Breast epithelium (tissue), 4 donors: Measurements from ENCODE around the gene ASPHD1. TPM values are rescaled to one million over a fixed set of nuclear protein-coding genes. Genes with fewer than 3 reads are reported as not detected.

ENCODE experiments used
- DNase-seq, 2 donors: peaks; one replicate each; pipeline ENCODE4 v3.0.0-alpha.2; 2019; ENCODE audit warnings: low spot score in 2 of 2
- H3K27ac ChIP-seq, 2 donors: fragments of 200-600 bp; sonication (generic) in 1 of 2; one replicate each; pipeline ENCODE4 v1.5.1; 2016 to 2019; ENCODE audit warnings: mild to moderate bottlenecking in 1 of 2
- H3K27me3 ChIP-seq, 2 donors: fragments of 200-600 bp; sonication (generic) in 1 of 2; one replicate each; pipeline versions ENCODE4 v1.5.1 to v1.6.0; 2017 to 2019; ENCODE audit warnings: control low read depth in 1 of 2, mild to moderate bottlenecking in 1 of 2
- H3K36me3 ChIP-seq: fragments of 200-600 bp; one replicate; pipeline ENCODE4 v1.5.1; 2019
- H3K4me1 ChIP-seq, 2 donors: fragments of 200-600 bp; sonication (generic); one replicate each; pipeline ENCODE4 v1.5.1; 2016 to 2019; ENCODE audit warnings: control low read depth in 1 of 2
- H3K4me3 ChIP-seq, 3 donors: fragments of 200-600 bp; sonication (generic); 1 replicate in 2 of 3; 2 replicates in 1 of 3; pipeline ENCODE4 v1.5.1; 2016 to 2019; ENCODE audit warnings: mild to moderate bottlenecking in 3 of 3, moderate library complexity in 2 of 3
- H3K9me3 ChIP-seq, 2 donors: fragments of 200-600 bp; sonication (generic) in 1 of 2; one replicate each; pipeline ENCODE4 v1.5.1; 2016 to 2019; ENCODE audit warnings: control low read depth in 1 of 2
- POLR2A ChIP-seq: fragments of 450-650 bp; IDR thresholded peaks from one replicate; pipeline ENCODE4 v1.6.1; 2016; ENCODE audit warnings: antibody characterized with exemption, mild to moderate bottlenecking, moderate library complexity
- POLR2AphosphoS5 ChIP-seq, 3 donors: sonication (generic); formaldehyde crosslinking; IDR thresholded peaks; one replicate each; pipeline ENCODE4 v1.6.1; 2017; ENCODE audit warnings: antibody characterized with exemption in 3 of 3
- intact Hi-C: fragments of 100-400 bp; cut with DNase I; formaldehyde crosslinking; loops from one replicate; pipeline ENCODE4 v1.15.1; 2023; ENCODE audit warnings: low total_unique reads
- total RNA-seq, 3 donors: library from RNA; depleted of rRNA; stranded (reverse); fragments of >200 nt; gene quantifications; one replicate each; pipeline ENCODE4 v1.1.0, GENCODE V29; 2016
- TF ChIP-seq, protein P1 (sequence below), 3 donors: fragments of 450-650 bp; IDR thresholded peaks; one replicate each; pipeline ENCODE4 v1.5.1; 2016 to 2017; ENCODE audit warnings: antibody characterized with exemption in 3 of 3, mild to moderate bottlenecking in 3 of 3, moderate library complexity in 3 of 3

Gene ASPHD1
- total RNA-seq, 3 donors from 2014 or later, result 1.3 to 2.5 TPM; not detected in 1

- intact Hi-C loops, result no loop called here
- Histone ChIP-seq H3K27ac (no peak overlapping the region), H3K27me3 (no peaks in the 10 kb centered on the region), H3K4me3 (no peak overlapping the region), H3K36me3 (no peaks in the 10 kb centered on the region), H3K4me1 (no peaks in the 10 kb centered on the region), H3K9me3 (no peaks in the 10 kb centered on the region)
- no peak for TF ChIP-seq POLR2AphosphoS5 (IDR thresholded peaks at IDR 0.05)
- no peak for TF ChIP-seq POLR2A
- TF ChIP-seq, protein P1, sequence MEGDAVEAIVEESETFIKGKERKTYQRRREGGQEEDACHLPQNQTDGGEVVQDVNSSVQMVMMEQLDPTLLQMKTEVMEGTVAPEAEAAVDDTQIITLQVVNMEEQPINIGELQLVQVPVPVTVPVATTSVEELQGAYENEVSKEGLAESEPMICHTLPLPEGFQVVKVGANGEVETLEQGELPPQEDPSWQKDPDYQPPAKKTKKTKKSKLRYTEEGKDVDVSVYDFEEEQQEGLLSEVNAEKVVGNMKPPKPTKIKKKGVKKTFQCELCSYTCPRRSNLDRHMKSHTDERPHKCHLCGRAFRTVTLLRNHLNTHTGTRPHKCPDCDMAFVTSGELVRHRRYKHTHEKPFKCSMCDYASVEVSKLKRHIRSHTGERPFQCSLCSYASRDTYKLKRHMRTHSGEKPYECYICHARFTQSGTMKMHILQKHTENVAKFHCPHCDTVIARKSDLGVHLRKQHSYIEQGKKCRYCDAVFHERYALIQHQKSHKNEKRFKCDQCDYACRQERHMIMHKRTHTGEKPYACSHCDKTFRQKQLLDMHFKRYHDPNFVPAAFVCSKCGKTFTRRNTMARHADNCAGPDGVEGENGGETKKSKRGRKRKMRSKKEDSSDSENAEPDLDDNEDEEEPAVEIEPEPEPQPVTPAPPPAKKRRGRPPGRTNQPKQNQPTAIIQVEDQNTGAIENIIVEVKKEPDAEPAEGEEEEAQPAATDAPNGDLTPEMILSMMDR (IDR thresholded peaks at IDR 0.05), result no peak
- DNase-seq, result no peak
These were observed 10.8 kb downstream of the ASPHD1 start for GRCh38 chr16:29910819-29911675.

DNA sequence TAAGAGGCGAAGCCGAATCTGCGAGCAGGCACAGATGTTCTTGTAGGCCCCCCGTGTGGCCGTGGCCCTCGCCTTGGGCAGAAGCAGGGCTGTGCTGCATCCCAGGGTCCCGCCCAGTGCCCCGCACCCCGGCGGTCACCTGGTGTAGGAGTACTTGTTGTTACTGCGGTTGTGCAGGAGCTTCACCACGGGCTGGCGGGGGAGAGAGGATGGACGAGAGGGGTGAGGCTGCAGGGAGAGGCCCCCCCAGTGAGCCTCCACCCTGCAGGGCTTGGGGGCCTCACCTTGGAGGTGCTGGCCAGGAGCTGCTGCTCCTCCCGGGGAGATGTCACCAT is 11.4 kb downstream of the ASPHD1 start:
- H3K4me3 ChIP-seq, result no peak overlapping the region
- H3K9me3 ChIP-seq, result no peaks in the 10 kb centered on the region
- DNase-seq, result no peak
- H3K4me1 ChIP-seq, result no peaks in the 10 kb centered on the region
- no peak for TF ChIP-seq POLR2AphosphoS5 (IDR thresholded peaks at IDR 0.05)
- H3K36me3 ChIP-seq, result no peaks in the 10 kb centered on the region
- intact Hi-C loops, result no loop called here
- H3K27me3 ChIP-seq, result no peaks in the 10 kb centered on the region
- no peak overlapping the region for H3K27ac ChIP-seq

GRCh38 chr16:29912087-29912486 is 11.8 kb downstream of the ASPHD1 start:
- H3K9me3 ChIP-seq, result no peaks in the 10 kb centered on the region
- no peaks in the 10 kb centered on the region for H3K36me3 ChIP-seq
- no peaks in the 10 kb centered on the region for H3K4me1 ChIP-seq
- intact Hi-C loops, result no loop called here
- DNase-seq, result no peak
- no peak overlapping the region for H3K27ac ChIP-seq
- H3K27me3 ChIP-seq, result no peaks in the 10 kb centered on the region
- TF ChIP-seq POLR2AphosphoS5 (IDR thresholded peaks at IDR 0.05) (no peak), POLR2A (no peak)
- TF ChIP-seq, protein P1 (IDR thresholded peaks at IDR 0.05), result no peak
- H3K4me3 ChIP-seq, result no peak overlapping the region

DNA sequence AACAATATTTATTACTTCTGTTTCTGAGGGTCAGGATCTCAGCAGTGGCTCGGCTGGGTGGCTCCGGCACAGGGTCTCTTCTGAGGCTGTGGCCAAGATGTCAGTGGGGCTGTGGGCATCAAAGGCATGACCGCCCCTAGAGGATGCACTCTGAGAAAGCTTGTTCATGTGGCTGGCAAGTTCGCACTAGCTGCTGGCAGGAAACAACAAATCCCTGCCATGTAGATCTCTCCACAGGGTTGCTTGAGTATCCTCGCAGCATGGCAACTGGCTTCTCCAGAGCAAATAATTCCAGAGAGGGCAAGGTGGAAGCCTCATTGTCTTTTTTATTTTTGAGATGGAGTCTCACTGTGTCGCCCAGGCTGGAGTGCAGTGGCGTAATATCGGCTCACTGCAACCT is 13.2 kb downstream of the ASPHD1 start:
- intact Hi-C loops, result no loop called here
- Histone ChIP-seq H3K4me3 (no peak overlapping the region), H3K4me1 (no peaks in the 10 kb centered on the region), H3K27ac (no peak overlapping the region), H3K27me3 (no peaks in the 10 kb centered on the region), H3K36me3 (no peaks in the 10 kb centered on the region), H3K9me3 (no peaks in the 10 kb centered on the region)
- no peak for DNase-seq
- TF ChIP-seq POLR2A (no peak), POLR2AphosphoS5 (IDR thresholded peaks at IDR 0.05) (no peak)
- TF ChIP-seq, protein P1 (IDR thresholded peaks at IDR 0.05), result no peak

DNA sequence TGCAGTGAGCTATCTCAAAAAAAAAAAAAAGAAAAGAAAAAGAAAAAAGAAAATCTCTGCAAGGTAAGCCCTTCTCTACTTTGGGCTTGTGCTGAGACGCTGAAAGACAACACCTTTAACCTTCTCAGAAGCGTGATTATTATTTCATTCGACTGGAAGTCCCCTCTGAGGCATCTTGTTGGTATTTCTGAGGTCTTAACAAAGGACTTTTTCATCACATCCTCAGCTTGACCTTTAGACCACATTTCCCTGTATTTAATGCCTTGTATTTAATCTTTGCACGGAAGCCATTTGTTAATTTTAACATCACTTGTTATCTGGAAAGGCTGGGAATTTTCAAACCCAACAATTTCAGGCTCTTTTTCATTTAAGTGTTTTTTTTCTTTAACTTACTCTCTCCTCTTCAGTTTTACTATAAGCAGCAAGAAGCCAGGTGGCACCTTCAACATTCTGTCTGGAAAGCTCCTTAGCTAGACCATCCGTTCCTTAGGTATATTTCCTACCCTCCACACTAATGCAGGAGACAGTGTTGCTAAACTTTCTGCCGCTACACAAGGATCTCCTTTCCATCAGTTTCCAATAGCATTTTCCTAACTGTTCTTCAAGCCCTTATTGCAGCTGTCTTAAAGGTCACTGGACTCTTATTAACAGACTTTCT is 15.4 kb downstream of the ASPHD1 start:
- Histone ChIP-seq H3K9me3 (no peaks in the 10 kb centered on the region), H3K4me3 (no peak overlapping the region), H3K27me3 (no peaks in the 10 kb centered on the region), H3K27ac (no peak overlapping the region), H3K36me3 (no peaks in the 10 kb centered on the region), H3K4me1 (no peaks in the 10 kb centered on the region)
- TF ChIP-seq POLR2A (no peak), POLR2AphosphoS5 (IDR thresholded peaks at IDR 0.05) (no peak)
- intact Hi-C loops, result no loop called here
- DNase-seq, result no peak

DNA sequence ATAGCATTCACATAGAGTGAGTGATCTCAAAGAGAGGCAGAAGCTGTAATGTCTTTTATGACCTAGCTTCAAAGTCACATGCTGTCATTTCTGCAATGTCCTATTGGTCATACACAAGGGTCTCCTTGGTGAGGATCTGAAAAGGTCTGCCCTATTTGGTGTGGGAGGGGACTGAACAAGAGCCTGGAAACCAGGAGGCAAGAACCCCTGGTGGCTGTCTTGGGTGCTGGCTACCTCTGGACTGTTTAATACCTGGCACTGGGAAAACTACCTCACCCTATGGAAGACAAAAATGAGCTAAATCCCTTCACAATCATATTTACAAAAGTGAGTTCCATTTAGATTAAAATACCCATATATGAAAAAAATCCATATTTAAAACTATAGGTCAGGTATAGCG is 16.7 kb downstream of the ASPHD1 start:
- no peak overlapping the region for H3K4me3 ChIP-seq
- no peaks in the 10 kb centered on the region for H3K4me1 ChIP-seq
- H3K27ac ChIP-seq, result no peak overlapping the region
- no peak for DNase-seq
- TF ChIP-seq, protein P1 (IDR thresholded peaks at IDR 0.05), result no peak
- no peak for TF ChIP-seq POLR2A
- no peak for TF ChIP-seq POLR2AphosphoS5 (IDR thresholded peaks at IDR 0.05)
- H3K9me3 ChIP-seq, result no peaks in the 10 kb centered on the region
- intact Hi-C loops, result no loop called here
- no peaks in the 10 kb centered on the region for H3K27me3 ChIP-seq
- no peaks in the 10 kb centered on the region for H3K36me3 ChIP-seq
